DOHH2 (cell line): ENCODE results near the gene SLC6A6.

Source experiments
- H3F3A ChIP-seq: fragments of 200-600 bp; sonication (generic), shearing (Covaris generic); 2 replicates; pipeline ENCODE4 v1.6.0; 2016; ENCODE audit warnings: antibody characterized with exemption, mild to moderate bottlenecking; ENCODE audit not compliant: control insufficient read depth, insufficient read depth
- H3K27ac ChIP-seq: fragments of 200-600 bp; sonication (generic); 2 replicates; pipeline ENCODE4 v1.5.1; 2014; ENCODE audit warnings: low read depth, mild to moderate bottlenecking, low read length, moderate library complexity
- H3K27me3 ChIP-seq: fragments of 200-600 bp; sonication (generic); 2 replicates; pipeline ENCODE4 v1.6.1; 2014; ENCODE audit warnings: mild to moderate bottlenecking, low read length, mixed read lengths; ENCODE audit not compliant: control insufficient read depth
- H3K36me3 ChIP-seq: fragments of 200-600 bp; sonication (generic); 2 replicates; pipeline ENCODE4 v1.6.1; 2014; ENCODE audit warnings: mild to moderate bottlenecking, low read length, moderate library complexity, mixed read lengths; ENCODE audit not compliant: control insufficient read depth
- H3K4me1 ChIP-seq: fragments of 200-600 bp; sonication (generic); 2 replicates; pipeline ENCODE4 v1.6.1; 2014; ENCODE audit warnings: mild to moderate bottlenecking, low read length, mixed read lengths; ENCODE audit not compliant: control insufficient read depth
- H3K4me2 ChIP-seq: fragments of 200-600 bp; sonication (generic); 2 replicates; pipeline ENCODE4 v1.6.0; 2014; ENCODE audit warnings: mild to moderate bottlenecking, low read length, moderate library complexity
- H3K4me3 ChIP-seq: fragments of 200-600 bp; sonication (generic); 2 replicates; pipeline ENCODE4 v1.5.1; 2014; ENCODE audit warnings: mild to moderate bottlenecking, low read length, mixed read lengths
- H3K79me2 ChIP-seq: fragments of 200-600 bp; sonication (generic); 2 replicates; pipeline ENCODE4 v1.6.1; 2014; ENCODE audit warnings: mild to moderate bottlenecking, low read length, mixed read lengths; ENCODE audit not compliant: control insufficient read depth
- H3K9me2 ChIP-seq: fragments of 200-600 bp; sonication (generic); replicated peaks from 2 replicates; pipeline ENCODE4 v1.6.1; 2014; ENCODE audit warnings: mild to moderate bottlenecking, low read length, mixed read lengths; ENCODE audit not compliant: control insufficient read depth
- H3K9me3 ChIP-seq: fragments of 200-600 bp; sonication (generic); 2 replicates; pipeline ENCODE4 v1.6.1; 2014; ENCODE audit warnings: antibody characterized with exemption, low read length, mixed read lengths; ENCODE audit not compliant: control insufficient read depth, insufficient read depth
- H4K20me1 ChIP-seq: fragments of 200-600 bp; sonication (generic); 2 replicates; pipeline ENCODE4 v1.6.0; 2014; ENCODE audit warnings: low read depth, mild to moderate bottlenecking, antibody characterized with exemption, low read length, moderate library complexity; ENCODE audit not compliant: control insufficient read depth, insufficient read depth
- CTCF ChIP-seq: fragments of 200-600 bp; sonication (generic); IDR thresholded peaks from one replicate; pipeline ENCODE4 v1.5.1; 2014; ENCODE audit warnings: antibody characterized with exemption, mild to moderate bottlenecking, low read depth, low read length; ENCODE audit not compliant: poor library complexity, severe bottlenecking
- EZH2phosphoT487 ChIP-seq: fragments of 200-600 bp; sonication (generic); IDR thresholded peaks from 2 replicates; pipeline ENCODE4 v1.6.1; 2017; ENCODE audit warnings: borderline replicate concordance, mild to moderate bottlenecking, antibody characterized with exemption, low read length, moderate library complexity, mixed read lengths

Gene SLC6A6

DNA sequence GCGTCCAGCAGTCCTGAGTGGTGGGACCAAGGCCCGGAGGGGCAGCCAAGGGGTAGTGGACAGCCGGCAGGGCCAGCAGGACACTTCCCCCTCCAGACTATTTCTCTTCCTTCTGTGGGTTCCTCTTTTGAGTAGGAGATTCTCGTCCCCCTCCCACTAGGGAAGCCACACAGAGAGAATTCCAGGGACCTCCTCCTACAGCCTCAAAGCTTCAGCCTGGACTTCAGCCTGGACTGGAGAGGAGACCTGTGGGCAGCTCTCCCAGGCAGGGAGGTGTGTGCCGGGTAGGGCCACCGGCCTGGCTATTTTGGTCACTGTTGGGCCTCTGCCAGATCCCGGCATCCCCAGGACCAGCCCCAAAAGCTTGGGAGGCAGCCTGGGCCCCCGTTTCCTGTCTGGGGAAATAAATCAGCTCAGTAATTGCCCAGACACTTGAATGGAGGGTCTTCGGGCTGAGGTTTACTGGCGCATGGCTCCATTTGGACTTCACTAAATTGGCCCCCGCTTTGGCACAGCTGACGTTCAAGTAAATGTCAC, 1.3 kb downstream of the SLC6A6 start:
- H3K9me2 ChIP-seq = no peaks in the 10 kb centered on the region
- peaks cover 48% of the 10 kb centered on the region for H3K36me3 ChIP-seq
- no peaks in the 10 kb centered on the region for H3K27me3 ChIP-seq
- H3K27ac ChIP-seq = peak overlapping the region; percentile 87
- H3K9me3 ChIP-seq = no peaks in the 10 kb centered on the region
- TF ChIP-seq EZH2phosphoT487 (no peak), CTCF (no peak)
- peaks cover 18% of the 10 kb centered on the region for H4K20me1 ChIP-seq
- H3K4me3 ChIP-seq = peak overlapping the region; percentile 98
- H3K4me1 ChIP-seq = peaks cover 66% of the 10 kb centered on the region
- peak overlapping the region; percentile 82 for H3K4me2 ChIP-seq
- peaks cover 18% of the 10 kb centered on the region for H3F3A ChIP-seq
- peaks cover 61% of the 10 kb centered on the region for H3K79me2 ChIP-seq

GRCh38 chr3:14404186-14404585, 1.8 kb downstream of the SLC6A6 start:
- H3K9me3 ChIP-seq = no peaks in the 10 kb centered on the region
- peaks cover 50% of the 10 kb centered on the region for H3K36me3 ChIP-seq
- peak overlapping the region; percentile 87 for H3K27ac ChIP-seq
- H3K9me2 ChIP-seq = no peaks in the 10 kb centered on the region
- peaks cover 18% of the 10 kb centered on the region for H3F3A ChIP-seq
- peaks cover 18% of the 10 kb centered on the region for H4K20me1 ChIP-seq
- H3K4me2 ChIP-seq = peak overlapping the region; percentile 82
- no peak for TF ChIP-seq CTCF
- TF ChIP-seq EZH2phosphoT487 = no peak
- peaks cover 69% of the 10 kb centered on the region for H3K4me1 ChIP-seq
- peak overlapping the region; percentile 98 for H3K4me3 ChIP-seq
- peaks cover 66% of the 10 kb centered on the region for H3K79me2 ChIP-seq
- no peaks in the 10 kb centered on the region for H3K27me3 ChIP-seq

DNA sequence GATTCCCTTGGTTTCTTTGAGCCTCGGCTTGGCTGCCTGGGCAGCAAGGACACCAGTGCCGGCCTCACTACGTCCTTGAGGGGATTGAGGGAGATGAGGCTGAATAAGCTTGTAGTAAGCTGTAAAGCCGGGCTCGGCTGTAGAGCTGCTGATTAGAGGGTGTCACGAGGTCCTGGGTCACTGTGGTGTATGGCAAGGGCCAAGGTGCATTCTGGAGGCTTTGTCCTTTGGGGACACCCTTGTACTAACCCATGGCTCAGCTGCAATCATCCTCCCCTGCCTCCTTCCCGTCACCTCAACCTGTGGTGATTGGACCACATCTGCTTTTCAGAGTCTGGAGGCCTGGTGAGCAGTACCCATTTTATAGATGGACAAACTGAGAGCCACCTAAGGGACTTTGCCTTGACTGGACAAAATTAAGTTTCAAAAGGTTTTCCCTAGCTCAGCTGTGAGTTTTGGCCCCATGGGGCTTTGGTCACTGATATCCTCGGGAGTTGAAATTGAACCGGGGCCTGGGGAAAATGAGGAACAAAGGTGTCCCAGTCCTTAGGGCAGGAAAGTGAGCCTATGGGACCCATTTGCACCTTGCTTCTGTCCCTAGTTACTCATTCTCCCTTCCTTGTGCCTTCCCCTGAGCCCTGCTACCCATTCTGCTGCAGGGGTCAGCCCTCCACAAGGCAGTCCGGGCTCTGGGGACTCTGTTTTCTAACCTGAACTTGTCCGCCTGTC, 2.4 kb downstream of the SLC6A6 start:
- peaks cover 57% of the 10 kb centered on the region for H3K36me3 ChIP-seq
- no peak for TF ChIP-seq EZH2phosphoT487
- TF ChIP-seq CTCF = no peak
- H3K27me3 ChIP-seq = no peaks in the 10 kb centered on the region
- H3K9me3 ChIP-seq = no peaks in the 10 kb centered on the region
- H3K9me2 ChIP-seq = no peaks in the 10 kb centered on the region
- H3K27ac ChIP-seq = peak overlapping the region; percentile 87
- peaks cover 18% of the 10 kb centered on the region for H4K20me1 ChIP-seq
- H3K4me3 ChIP-seq = peak overlapping the region; percentile 98
- peak overlapping the region; percentile 82 for H3K4me2 ChIP-seq
- H3K79me2 ChIP-seq = peaks cover 72% of the 10 kb centered on the region
- H3K4me1 ChIP-seq = peaks cover 75% of the 10 kb centered on the region
- peaks cover 18% of the 10 kb centered on the region for H3F3A ChIP-seq
